ENCODE results near the gene ENDOV.

GRCh38 chr17:80458016-80458415 is 43.0 kb downstream of the ENDOV start:
- no peak for TF ChIP-seq CTCF (IDR thresholded peaks at IDR 0.05; ENCODE audit: low read depth, low read length)
- no peak for TF ChIP-seq EZH2phosphoT487 (IDR thresholded peaks at IDR 0.05; ENCODE audit: low read depth)

All from OCI-LY3 (cell line).